Transverse colon (tissue), 4 donors: Measurements from ENCODE around the gene RGCC.

Source experiments
- EP300 ChIP-seq: sonication (generic); formaldehyde crosslinking; IDR thresholded peaks from one replicate; pipeline ENCODE4 v1.6.1; 2017; ENCODE audit warnings: antibody characterized with exemption, low read depth
- POLR2A ChIP-seq: fragments of 450-650 bp; IDR thresholded peaks from one replicate; pipeline ENCODE4 v1.6.1; 2016; ENCODE audit warnings: antibody characterized with exemption, mild to moderate bottlenecking, moderate library complexity
- POLR2AphosphoS5 ChIP-seq, 3 donors: sonication (generic); formaldehyde crosslinking; IDR thresholded peaks; one replicate each; pipeline ENCODE4 v1.6.1; 2016; ENCODE audit warnings: antibody characterized with exemption in 3 of 3
- TF ChIP-seq, protein P1 (sequence below), 5 experiments: fragments of 200-600 bp in 3 of 5; fragments of 450-650 bp in 2 of 5; sonication (generic) in 3 of 5; IDR thresholded peaks; 1 replicate in 2 of 5; 2 replicates in 3 of 5; pipeline ENCODE4 v1.5.1; 2016 to 2017; ENCODE audit warnings: antibody characterized with exemption in 5 of 5, inconsistent platforms in 3 of 5, mild to moderate bottlenecking in 2 of 5, moderate library complexity in 1 of 5

DNA sequence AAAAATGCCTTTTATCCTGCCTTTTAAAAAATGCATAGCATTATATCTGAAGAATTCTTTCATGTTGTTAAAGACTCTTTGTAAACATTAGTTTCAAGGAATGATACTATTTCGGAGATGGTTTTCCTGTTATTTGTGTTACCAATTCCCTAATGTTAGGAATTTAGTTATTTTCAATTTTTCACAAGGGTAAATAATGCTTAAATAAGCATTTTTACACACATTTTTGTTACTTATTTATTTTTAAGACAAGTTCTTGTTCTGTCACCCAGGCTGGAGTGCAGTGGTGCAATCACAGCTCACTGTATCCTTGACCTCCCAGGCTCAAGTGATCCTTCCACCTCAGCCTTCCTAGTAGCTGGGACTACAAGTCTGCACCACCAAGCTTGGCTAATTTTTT, 49.0 kb downstream of the RGCC start:
- TF ChIP-seq, protein P1, sequence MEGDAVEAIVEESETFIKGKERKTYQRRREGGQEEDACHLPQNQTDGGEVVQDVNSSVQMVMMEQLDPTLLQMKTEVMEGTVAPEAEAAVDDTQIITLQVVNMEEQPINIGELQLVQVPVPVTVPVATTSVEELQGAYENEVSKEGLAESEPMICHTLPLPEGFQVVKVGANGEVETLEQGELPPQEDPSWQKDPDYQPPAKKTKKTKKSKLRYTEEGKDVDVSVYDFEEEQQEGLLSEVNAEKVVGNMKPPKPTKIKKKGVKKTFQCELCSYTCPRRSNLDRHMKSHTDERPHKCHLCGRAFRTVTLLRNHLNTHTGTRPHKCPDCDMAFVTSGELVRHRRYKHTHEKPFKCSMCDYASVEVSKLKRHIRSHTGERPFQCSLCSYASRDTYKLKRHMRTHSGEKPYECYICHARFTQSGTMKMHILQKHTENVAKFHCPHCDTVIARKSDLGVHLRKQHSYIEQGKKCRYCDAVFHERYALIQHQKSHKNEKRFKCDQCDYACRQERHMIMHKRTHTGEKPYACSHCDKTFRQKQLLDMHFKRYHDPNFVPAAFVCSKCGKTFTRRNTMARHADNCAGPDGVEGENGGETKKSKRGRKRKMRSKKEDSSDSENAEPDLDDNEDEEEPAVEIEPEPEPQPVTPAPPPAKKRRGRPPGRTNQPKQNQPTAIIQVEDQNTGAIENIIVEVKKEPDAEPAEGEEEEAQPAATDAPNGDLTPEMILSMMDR (IDR thresholded peaks at IDR 0.05): no peak
- TF ChIP-seq EP300 (no peak), POLR2A (no peak), POLR2AphosphoS5 (IDR thresholded peaks at IDR 0.05) (no peak)
